Fibroblast of lung (primary cell): ENCODE results near the gene ARHGEF11. TPM values are rescaled to one million over a fixed set of nuclear protein-coding genes. Genes with fewer than 3 reads are reported as not detected.

Experiments used
- DNase-seq, 2 donors: peaks; one replicate each; pipeline versions ENCODE4 v3.0.0 to v3.0.0-alpha.2; 2010; ENCODE audit warnings: low read depth in 2 of 2
- H2AFZ ChIP-seq: 2 replicates; pipeline ENCODE4 v1.5.1; 2012; ENCODE audit warnings: low read length, control low read depth, inconsistent platforms
- H3K27ac ChIP-seq: 2 replicates; pipeline ENCODE4 v1.5.1; 2011; ENCODE audit warnings: low read length, control low read depth; ENCODE audit not compliant: insufficient read depth
- H3K27me3 ChIP-seq: 2 replicates; pipeline ENCODE4 v1.5.1; 2011; ENCODE audit warnings: mild to moderate bottlenecking, low read length; ENCODE audit not compliant: control insufficient read depth, insufficient read depth
- H3K36me3 ChIP-seq: 2 replicates; pipeline ENCODE4 v1.5.1; 2011; ENCODE audit warnings: low read length; ENCODE audit not compliant: control insufficient read depth, insufficient read depth
- H3K4me1 ChIP-seq: 2 replicates; pipeline ENCODE4 v1.5.1; 2011; ENCODE audit warnings: low read length; ENCODE audit not compliant: control insufficient read depth, insufficient read depth; ENCODE audit errors: extremely low read depth
- H3K4me2 ChIP-seq: 2 replicates; pipeline ENCODE4 v1.5.1; 2011; ENCODE audit warnings: low read length, control low read depth; ENCODE audit not compliant: insufficient read depth; ENCODE audit errors: extremely low read depth
- H3K4me3 ChIP-seq, 4 experiments: fragments of 200-600 bp in 1 of 4; sonication (generic) in 1 of 4; replicated peaks in 1 of 4; 2 replicates each; pipeline ENCODE4 v1.5.1; 2011 to 2016; ENCODE audit warnings: low read length in 4 of 4, low read depth in 3 of 4, mild to moderate bottlenecking in 3 of 4, control low read depth in 2 of 4, inconsistent platforms in 1 of 4, mixed read lengths in 1 of 4; ENCODE audit not compliant: insufficient read depth in 1 of 4; ENCODE audit errors: control extremely low read depth in 1 of 4
- H3K79me2 ChIP-seq: 2 replicates; pipeline ENCODE4 v1.5.1; 2012; ENCODE audit warnings: mild to moderate bottlenecking, low read length, inconsistent platforms; ENCODE audit not compliant: control insufficient read depth, insufficient read depth
- H3K9ac ChIP-seq: 2 replicates; pipeline ENCODE4 v1.5.1; 2011; ENCODE audit warnings: mild to moderate bottlenecking, low read length, control low read depth; ENCODE audit not compliant: insufficient read depth
- H3K9me3 ChIP-seq: 2 replicates; pipeline ENCODE4 v1.5.1; 2012; ENCODE audit warnings: low read depth, low read length; ENCODE audit not compliant: control insufficient read depth, insufficient read depth
- H4K20me1 ChIP-seq: 2 replicates; pipeline ENCODE4 v1.5.1; 2011; ENCODE audit warnings: low read length; ENCODE audit not compliant: control insufficient read depth, insufficient read depth; ENCODE audit errors: extremely low read depth
- CTCF ChIP-seq, 2 donors: IDR thresholded peaks in 1 of 2; conservative IDR thresholded peaks in 1 of 2; 1 replicate in 1 of 2; 2 replicates in 1 of 2; pipeline ENCODE4 v1.5.1; 2011 to 2012; ENCODE audit warnings: low read length in 2 of 2, control low read depth in 1 of 2, inconsistent platforms in 1 of 2, low read depth in 1 of 2, mild to moderate bottlenecking in 1 of 2
- EZH2 ChIP-seq: IDR thresholded peaks from 2 replicates; pipeline ENCODE4 v1.5.1; 2012; ENCODE audit warnings: low read length, control low read depth, mild to moderate bottlenecking; ENCODE audit errors: missing control alignments
- polyA plus RNA-seq, 2 donors: library from polyadenylated mRNA; depleted of rRNA in 1 of 2; stranded (reverse) in 1 of 2; unstranded in 1 of 2; fragments of >200 nt; gene quantifications; 2 replicates each; pipeline ENCODE4 v1.2.1, GENCODE V29; 2011 to 2012; ENCODE audit warnings: missing spikeins in 1 of 2
- total RNA-seq: library from RNA; depleted of rRNA; stranded (reverse); fragments of >200 nt; gene quantifications from 2 replicates; pipeline ENCODE4 v1.2.1, GENCODE V29; 2014

ARHGEF11 gene
- total and polyA plus RNA-seq, 2 donors (not counting 1 experiment from before 2014, with no cell fraction given) = 12.8 to 29.1 TPM

GRCh38 chr1:156958247-156958714, 87.3 kb downstream of the ARHGEF11 start:
- Histone ChIP-seq H3K27ac (no peak overlapping the region), H3K4me3 (no peak overlapping the region), H3K9me3 (no peaks in the 10 kb centered on the region), H3K36me3 (peaks cover 21% of the 10 kb centered on the region), H3K4me1 (no peaks in the 10 kb centered on the region), H4K20me1 (no peaks in the 10 kb centered on the region), H3K27me3 (no peaks in the 10 kb centered on the region), H3K4me2 (no peak overlapping the region), H2AFZ (no peak overlapping the region), H3K9ac (no peak overlapping the region), H3K79me2 (no peaks in the 10 kb centered on the region)
- no peak for DNase-seq
- TF ChIP-seq CTCF (conservative IDR thresholded peaks at IDR 0.05 in 1 of 2, IDR thresholded peaks at IDR 0.05 in 1 of 2; ENCODE audit: low read depth in 1 of 2, low read length in 2 of 2) = no peak
- no peak for TF ChIP-seq EZH2

- Histone ChIP-seq H4K20me1 (no peaks in the 10 kb centered on the region), H3K4me3 (no peak overlapping the region), H3K27me3 (no peaks in the 10 kb centered on the region), H3K36me3 (peaks cover 19% of the 10 kb centered on the region), H3K4me2 (no peak overlapping the region), H3K4me1 (no peaks in the 10 kb centered on the region), H3K79me2 (no peaks in the 10 kb centered on the region), H2AFZ (no peak overlapping the region), H3K9ac (no peak overlapping the region), H3K9me3 (no peaks in the 10 kb centered on the region), H3K27ac (no peak overlapping the region)
- TF ChIP-seq CTCF (conservative IDR thresholded peaks at IDR 0.05 in 1 of 2, IDR thresholded peaks at IDR 0.05 in 1 of 2; ENCODE audit: low read depth in 1 of 2, low read length in 2 of 2) (no peak), EZH2 (no peak)
- no peak for DNase-seq
Measured at GRCh38 chr1:156957634-156958033, 87.9 kb downstream of the ARHGEF11 start.

- no peak for DNase-seq
- Histone ChIP-seq H3K9ac (no peak overlapping the region), H4K20me1 (no peaks in the 10 kb centered on the region), H3K4me1 (no peaks in the 10 kb centered on the region), H3K27ac (no peak overlapping the region), H3K4me3 (no peak overlapping the region), H3K27me3 (no peaks in the 10 kb centered on the region), H3K36me3 (peaks cover 17% of the 10 kb centered on the region), H2AFZ (no peak overlapping the region), H3K9me3 (no peaks in the 10 kb centered on the region), H3K79me2 (no peaks in the 10 kb centered on the region), H3K4me2 (no peak overlapping the region)
- TF ChIP-seq EZH2 = no peak
- no peak for TF ChIP-seq CTCF (conservative IDR thresholded peaks at IDR 0.05 in 1 of 2, IDR thresholded peaks at IDR 0.05 in 1 of 2; ENCODE audit: low read depth in 1 of 2, low read length in 2 of 2)
Measured at GRCh38 chr1:156956333-156956732, 89.2 kb downstream of the ARHGEF11 start.
